Inflammatory macrophage treated with lipopolysaccharide for 4 hours (primary cell): ENCODE measurements around the gene KCNK16.

ENCODE experiments used
- DNase-seq: peaks from one replicate; pipeline ENCODE4 v3.0.0-alpha.2; 2020

KCNK16 gene

DNA sequence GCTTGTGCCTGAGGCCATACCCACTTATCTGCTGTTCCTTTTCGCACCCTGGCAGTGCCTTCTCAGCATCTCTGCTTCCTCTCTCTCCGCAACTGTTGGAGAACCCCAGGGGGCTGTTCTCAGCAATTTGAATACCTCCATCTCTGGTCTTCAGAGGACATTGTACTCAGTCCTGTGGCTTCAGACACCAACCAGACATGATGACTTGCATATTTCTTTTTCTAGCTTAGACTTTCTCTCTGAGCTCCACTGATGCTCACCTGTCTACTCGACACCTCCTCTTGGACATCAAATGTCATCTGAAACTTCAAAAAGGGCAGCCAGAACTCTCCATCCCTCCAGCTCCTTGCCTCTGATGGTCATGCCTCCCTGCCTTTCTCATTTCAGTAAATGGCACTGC lies 18.9 kb upstream of the KCNK16 start:
- no peak for DNase-seq

DNA sequence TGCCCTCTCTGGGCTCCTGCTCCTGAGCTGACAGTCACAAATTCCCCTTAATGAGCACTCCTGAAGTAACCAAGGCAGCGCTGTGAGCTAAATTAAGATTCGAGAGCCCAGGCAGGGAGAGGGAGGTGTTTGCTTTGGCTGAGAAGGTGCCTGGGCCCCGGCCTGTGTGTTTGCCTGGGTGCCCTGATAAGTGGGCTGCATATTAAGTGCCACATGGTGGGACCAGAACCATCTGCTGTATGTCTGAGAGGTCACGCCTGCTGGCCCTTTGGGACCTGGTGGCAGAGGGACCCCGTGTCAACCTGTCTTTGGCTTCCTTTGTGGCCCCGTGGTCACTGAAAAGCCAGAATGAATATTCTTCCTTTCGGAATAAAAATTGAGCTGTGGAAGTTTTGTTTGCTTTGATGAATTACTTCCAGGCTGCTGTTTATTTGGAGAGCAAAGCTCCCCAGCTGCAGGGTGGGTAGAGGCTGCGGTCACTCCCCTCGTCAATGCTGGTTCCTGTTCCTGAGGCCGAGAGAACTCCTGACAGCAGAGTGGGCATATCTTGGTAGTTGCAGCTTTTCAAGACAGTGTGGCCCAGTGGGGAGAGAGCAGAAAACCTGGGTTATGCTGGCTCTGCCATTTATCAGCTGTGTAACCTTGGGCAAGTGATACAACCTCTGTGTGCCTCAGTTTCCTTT lies 17.5 kb upstream of the KCNK16 start:
- DNase-seq: no peak

- no peak for DNase-seq
Measured at GRCh38 chr6:39339096-39339867, 16.8 kb upstream of the KCNK16 start.

GRCh38 chr6:39338397-39338796 lies 15.9 kb upstream of the KCNK16 start:
- DNase-seq: peak; percentile 11

GRCh38 chr6:39335780-39336545 lies 13.5 kb upstream of the KCNK16 start:
- no peak for DNase-seq

DNA sequence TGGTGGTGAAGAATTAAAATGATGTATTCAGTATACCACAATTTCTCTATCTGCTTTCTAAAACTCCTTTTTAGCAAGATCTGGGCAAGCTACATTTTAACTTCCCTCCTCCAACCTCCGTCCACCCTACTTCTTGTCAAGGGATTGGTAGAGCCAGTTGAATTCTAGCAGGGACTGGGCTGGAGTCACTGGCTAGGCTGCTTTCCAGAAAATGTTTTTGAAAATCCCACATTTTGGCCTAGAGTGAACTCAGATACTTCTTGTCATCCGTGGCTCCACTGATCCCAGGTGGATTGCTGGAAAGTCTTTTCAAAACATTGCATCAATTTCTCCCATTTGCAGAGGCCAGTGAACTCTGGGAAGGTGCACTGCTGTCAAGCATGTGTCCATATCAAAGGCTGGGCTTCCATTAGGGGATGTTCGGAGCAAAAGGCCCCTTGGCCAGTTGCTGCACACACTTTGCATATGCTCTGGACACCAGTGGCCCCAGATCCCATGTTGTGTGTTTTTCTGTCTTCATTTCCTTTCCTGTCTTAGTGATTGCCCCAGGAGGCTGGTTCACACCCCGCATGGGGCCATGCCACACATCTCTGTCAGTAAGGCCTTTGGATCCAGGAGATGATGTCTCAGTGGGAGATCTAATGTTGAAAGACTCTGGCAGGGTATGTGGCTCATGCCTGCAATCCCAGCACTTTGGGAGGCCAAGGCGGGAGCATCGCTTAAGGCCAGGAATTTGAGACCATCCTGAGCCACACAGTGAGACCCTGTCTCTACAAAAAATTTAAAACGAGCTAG lies 11.3 kb upstream of the KCNK16 start:
- DNase-seq: no peak

DNA sequence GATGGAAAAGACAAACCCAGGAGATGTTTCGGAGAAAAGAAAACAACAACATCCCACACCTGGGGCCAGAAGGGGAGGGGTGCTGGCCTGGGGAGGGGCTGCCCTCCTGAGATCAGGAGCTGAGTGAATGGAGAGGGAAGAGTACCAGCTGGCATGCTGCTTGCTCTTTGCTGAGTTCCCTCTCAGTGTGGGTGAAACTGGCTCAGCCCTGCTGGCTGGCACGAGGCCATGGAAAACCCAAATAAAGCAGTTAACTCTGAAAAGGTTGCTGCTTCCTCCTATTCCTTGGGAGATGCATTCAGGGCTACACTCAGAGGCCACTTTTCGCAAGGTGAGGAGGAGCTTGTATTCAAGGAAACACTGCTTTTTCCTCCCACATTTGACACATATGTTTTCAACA lies 8.0 kb upstream of the KCNK16 start:
- DNase-seq: no peak

GRCh38 chr6:39330057-39330456 lies 7.6 kb upstream of the KCNK16 start:
- DNase-seq: peak; percentile 74

DNA sequence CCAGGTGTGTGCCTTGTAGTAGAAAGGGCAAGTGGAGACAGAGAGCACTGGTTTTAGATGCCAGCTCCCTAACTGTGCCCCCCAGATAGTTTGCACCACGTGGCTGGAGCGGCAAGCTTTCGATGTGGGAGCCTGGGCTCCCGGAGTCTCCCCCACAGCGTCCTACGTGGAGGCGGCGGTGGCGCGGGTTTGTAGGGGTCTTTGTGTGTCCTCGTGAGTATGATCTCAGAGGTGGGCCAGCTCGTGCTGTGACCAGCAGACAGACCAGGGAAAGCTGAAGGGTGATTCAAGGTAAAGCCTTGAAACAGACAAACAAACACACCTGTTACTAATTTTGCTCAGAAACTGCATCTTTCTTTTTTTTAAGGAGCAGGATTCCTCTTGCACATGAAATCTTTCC lies 5.6 kb upstream of the KCNK16 start:
- no peak for DNase-seq

DNA sequence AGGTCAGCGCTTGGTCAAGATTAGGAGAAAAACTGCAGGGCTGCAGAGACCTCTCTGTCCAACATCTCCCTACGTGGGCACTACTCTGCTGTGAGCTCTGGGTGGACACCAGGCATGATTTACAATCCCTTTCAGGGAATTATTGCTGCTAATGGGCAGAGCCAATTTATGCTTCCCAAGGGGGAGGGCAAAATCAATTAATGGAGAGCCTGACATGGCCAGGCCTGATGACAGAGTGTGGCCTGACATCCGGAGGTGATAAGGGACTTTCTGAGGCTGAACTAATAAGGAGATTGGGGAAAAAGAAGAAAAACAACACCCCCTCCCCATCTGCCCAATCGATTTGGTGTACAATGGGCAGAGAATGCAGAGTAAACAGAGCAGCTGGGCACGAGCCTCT lies 5.0 kb upstream of the KCNK16 start:
- no peak for DNase-seq

GRCh38 chr6:39321761-39322160 lies 741 bp downstream of the KCNK16 start:
- DNase-seq: no peak

DNA sequence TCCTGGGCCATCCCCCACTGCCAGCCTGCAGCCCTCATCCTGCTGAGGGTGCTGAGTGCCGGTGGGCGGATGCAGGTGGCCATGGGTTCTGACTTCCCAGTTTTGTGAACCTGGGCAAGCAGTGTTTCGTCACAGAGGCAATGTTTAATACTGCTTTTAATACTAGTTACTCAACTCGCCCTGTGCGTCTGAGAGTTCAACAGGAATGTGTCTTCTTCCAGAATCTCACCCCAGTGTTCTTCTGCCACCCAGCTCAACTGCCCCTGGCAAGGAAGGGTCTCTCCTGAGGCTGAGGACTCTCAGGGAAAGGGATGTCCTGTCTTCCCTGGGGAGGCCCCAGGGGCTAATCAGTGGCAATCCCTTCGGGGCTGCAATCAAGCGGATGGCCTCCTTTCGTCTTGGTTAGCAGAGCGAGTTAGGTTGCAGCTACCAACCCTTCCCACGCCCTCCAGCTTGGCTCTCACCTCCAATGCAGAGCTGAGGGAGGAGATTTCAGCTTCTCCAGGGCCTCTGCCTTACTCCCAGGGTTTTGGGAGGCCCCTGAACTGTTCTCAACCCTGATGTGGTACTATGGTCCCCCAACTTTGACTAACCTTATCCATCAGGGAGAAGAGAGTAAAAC lies 2.0 kb downstream of the KCNK16 start:
- DNase-seq: no peak

DNA sequence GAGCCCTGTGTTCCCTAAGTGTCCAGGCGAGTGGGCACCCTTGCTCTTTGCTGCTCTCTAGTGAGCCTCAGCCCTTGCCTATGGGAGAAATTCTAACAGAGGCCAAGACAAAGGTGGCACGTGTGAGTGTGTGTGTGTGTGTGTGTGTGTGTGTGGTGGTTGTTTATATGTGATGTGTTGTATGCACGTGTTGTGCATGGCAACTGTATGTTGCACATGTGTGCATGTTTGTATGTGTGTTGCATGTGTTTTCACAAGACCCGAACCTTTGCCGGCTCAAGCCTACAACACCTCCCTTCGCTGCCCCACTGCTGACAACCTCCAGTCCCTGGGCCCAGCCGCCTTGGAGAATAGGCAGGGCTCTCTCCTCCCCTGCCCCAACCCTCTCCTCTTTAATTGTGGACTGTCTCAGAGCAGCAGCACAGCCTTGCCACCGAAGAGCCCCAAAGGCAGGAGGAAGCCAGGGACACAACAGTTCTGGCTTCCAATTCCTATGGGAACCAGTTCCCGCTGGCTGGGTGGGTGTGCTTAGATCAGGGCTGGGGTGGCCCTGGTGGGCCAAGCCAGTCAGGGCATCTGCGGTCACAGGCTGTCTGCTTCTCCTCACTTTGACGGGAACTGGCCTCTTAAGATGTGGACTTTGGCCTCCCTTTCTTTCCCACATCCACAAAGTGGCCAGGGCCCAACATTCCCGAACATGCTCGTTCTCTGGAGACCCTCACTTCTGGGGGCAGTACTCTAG lies 2.7 kb downstream of the KCNK16 start:
- no peak for DNase-seq

DNA sequence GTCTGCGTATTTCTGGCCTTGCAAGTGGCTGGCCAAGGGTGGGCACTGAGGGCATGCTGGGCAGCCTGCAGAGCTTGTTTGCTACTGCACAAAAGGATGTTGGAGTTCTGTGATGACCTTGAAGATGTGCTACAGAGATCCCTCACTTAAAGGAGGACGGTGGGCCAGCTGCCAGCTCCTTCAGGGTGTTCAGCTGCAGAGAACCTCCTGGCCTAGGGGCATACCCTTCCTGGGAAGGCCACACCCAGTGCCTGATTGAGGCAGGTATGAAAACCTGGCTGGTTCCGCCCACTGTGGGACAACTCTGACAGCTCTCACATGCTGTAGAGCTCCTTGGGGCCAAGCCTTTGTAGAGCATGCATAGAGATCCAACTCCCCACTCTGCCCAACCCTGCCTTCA lies 5.2 kb downstream of the KCNK16 start:
- DNase-seq: no peak

DNA sequence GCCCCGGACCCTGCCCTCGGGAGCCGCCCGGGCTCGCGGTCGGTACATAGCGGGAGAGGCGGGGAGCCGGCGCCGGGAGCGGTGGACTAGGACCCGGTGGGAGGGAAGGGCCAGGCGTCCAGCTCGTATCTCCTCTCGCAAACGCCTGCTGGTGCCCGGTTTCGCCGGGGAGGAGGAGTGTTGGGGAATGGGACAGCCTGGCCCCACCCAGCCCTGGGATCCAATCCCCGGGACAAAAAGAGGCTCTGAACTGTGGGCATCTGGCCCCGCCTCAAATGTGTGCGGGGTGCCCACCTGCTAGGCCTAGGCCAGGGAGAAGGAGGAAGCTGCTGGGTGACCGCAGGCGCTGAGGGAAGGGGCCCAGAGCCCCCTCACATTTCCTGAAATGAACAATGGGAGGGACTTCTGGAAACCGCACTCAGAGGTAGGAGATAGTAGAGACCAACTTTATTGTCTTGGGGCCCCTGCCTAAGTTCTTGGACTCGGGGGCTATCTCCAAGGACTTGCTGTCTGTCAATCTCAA lies 8.2 kb downstream of the KCNK16 start, which contains the start of gene KCNK17:
KCNK17 (minus strand) TSS at position 147 of the 523 bp plus-strand sequence; CDS start at position 48, 99 bp downstream.
- no peak for DNase-seq

DNA sequence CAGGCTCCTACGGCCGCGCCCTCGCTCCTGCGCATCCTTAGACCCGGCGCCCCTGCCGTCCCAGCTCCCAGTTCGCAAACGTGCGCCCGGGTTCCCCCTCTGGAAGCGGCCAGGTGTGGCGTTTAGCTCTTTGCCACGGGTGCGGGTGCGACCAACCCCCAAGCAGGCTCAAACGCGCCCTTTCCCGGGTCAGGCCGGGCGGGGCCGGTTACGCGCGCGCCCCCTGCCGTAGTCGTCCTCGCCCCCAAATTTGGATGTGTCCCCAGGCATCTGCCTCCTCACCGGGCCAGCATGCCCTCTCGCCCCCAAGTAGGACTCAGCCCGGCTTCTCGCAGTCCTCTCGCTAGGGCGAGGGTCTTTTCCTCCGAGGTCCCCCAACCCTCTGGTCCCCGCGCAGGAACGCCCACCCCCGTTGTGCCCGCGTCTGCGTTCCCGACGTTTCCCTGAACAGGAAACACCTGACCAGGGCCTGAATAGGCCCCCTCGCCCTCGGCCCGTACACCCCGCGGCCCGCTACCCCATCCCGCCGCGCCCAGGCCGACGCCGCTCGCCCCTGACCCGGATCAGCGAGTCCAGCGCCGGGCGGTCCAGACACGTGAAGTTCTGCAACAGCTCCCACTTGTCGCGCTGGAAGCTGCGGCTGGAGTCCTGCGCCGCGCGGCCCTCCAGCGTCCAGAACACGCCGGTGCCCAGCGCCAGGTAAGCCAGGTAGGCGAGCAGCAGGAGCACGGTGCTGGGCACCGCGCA lies 8.8 kb downstream of the KCNK16 start:
- no peak for DNase-seq

DNA sequence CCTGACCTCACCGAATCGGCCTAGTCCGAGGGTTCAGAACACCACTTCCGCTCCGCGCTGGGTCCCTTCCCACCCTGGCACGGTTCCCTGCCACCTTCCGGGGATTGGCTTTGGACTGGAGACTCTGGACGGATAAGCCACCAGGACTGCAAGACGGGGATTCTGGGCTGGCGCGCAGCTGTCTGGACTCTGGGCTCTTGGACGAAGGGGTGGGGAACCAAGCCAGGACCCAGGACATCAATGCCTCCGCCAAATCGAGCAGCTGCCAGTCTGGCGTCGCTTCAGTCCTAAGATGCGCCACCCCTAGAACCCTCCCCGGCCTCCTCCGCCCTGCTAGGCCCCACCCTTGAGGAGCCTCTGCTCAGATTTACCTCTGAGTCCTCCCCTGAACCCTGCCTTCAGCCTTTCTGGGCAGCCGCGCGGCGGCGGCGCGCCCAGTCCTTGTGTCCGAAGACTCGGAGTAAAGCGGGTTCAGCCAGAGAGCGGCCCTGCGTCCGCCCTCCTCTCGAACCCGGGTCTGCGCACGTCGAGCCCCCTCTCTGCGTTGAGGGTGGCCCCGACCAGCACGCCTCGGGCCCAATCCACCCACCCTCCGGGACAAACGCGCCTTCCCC lies 9.5 kb downstream of the KCNK16 start:
- no peak for DNase-seq

DNA sequence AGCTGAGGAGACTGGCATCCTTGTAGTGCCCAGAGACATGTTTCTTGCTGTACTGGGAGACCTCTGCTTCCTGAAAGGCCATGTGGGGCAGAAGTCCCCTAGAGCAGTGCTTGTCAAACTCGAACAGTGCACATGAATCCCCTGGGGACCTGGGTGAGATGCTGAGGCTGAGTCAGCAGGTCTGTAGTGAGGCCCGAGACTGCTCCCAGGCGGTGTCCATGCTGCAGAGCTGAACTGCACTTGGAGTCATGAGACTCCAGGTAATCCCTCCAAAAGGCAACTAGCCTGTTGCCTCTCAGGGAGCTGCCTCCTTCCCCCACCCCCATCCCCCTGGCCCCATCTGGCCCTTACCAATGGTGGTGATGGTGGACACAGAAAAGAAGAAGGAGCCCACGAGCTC lies 12.0 kb downstream of the KCNK16 start:
- DNase-seq: no peak

- peak; percentile 61 for DNase-seq
Measured at GRCh38 chr6:39309942-39310531, 12.5 kb downstream of the KCNK16 start.

- DNase-seq: no peak
Measured at GRCh38 chr6:39307462-39307861, 15.0 kb downstream of the KCNK16 start.
